Psoas muscle (tissue), 8 donors: ENCODE results near the gene SNRNP40. TPM values are rescaled to one million over a fixed set of nuclear protein-coding genes. Genes with fewer than 3 reads are reported as not detected.
"Not testable (repeated sequence)": the region's sequence is repeated elsewhere in the genome, so short reads cannot be mapped to it uniquely, and the experiment has no call there.

Experiments
- ATAC-seq, 4 donors: fragments of 200-7000 bp; cut with Tn5 transposase; one replicate each; pipeline ENCODE4 v1.9.1; 2020; ENCODE audit warnings: moderate library complexity in 3 of 4, mild to moderate bottlenecking in 2 of 4
- DNase-seq, 2 donors: peaks; one replicate each; pipeline ENCODE4 v3.0.0-alpha.2; 2020
- H3K27ac ChIP-seq: fragments of 200-600 bp; one replicate; pipeline ENCODE4 v1.8.0; 2022
- H3K27me3 ChIP-seq, 3 donors: fragments of 200-600 bp in 1 of 3; one replicate each; pipeline versions ENCODE4 v1.6.1 to v1.8.0; 2013 to 2022; ENCODE audit warnings: low read length in 2 of 3, mild to moderate bottlenecking in 2 of 3, moderate library complexity in 1 of 3; ENCODE audit not compliant: insufficient read depth in 3 of 3
- H3K36me3 ChIP-seq, 2 donors: fragments of 200-600 bp in 1 of 2; one replicate each; pipeline versions ENCODE4 v1.6.1 to v1.8.0; 2013 to 2022; ENCODE audit warnings: low read depth in 1 of 2, mild to moderate bottlenecking in 1 of 2, moderate library complexity in 1 of 2; ENCODE audit not compliant: insufficient read depth in 1 of 2
- H3K4me1 ChIP-seq: fragments of 200-600 bp; one replicate; pipeline ENCODE4 v1.8.0; 2022
- H3K4me3 ChIP-seq: fragments of 200-600 bp; one replicate; pipeline ENCODE4 v1.8.0; 2022; ENCODE audit warnings: mild to moderate bottlenecking
- H3K9me3 ChIP-seq: fragments of 200-600 bp; one replicate; pipeline ENCODE4 v1.8.0; 2022
- WGBS, 3 donors: extraction: QIAGEN DNeasy Blood & Tissue Kit; methylation state at CpG; one replicate each; pipeline versions ENCODE4 v1.1.6 to v1.1.7; 2013; 5-methylcytosine and 5-hydroxymethylcytosine counted together
- intact Hi-C, 2 donors: fragments of 100-400 bp; cut with DNase I; formaldehyde crosslinking; loops; one replicate each; pipeline versions ENCODE4 v1.11.0 to v1.14.2; 2022
- polyA plus RNA-seq, 3 donors: library from polyadenylated mRNA; stranded (reverse); fragments of 200-250 nt; gene quantifications; one replicate each; pipeline ENCODE4 v1.2.3, GENCODE V29; 2013
- total RNA-seq, 4 donors: library from RNA; stranded (reverse); fragmentation: NEBNext Ultra II Directional in 2 of 4; extraction: Animal tissue kit (Norgen Biotek cat#: 25700) in 2 of 4; gene quantifications; one replicate each; pipeline versions ENCODE4 v1.2.1 to v1.2.4, GENCODE V29; 2021 to 2023
- TF ChIP-seq, protein P1 (sequence below): fragments of 200-600 bp; IDR thresholded peaks from one replicate; pipeline ENCODE4 v1.8.0; 2022; ENCODE audit warnings: antibody characterized with exemption
- donor health status: healthy with polysubstance abuse.
- donor health status: DM: no; HTN: no; CAD: no; lungs with moderate emphysema.
- donor health status: Bipolar disorder and iron deficiency.
- donor health status: healthy.
- donor health status: DM: yes; HTN: yes; CAD: no.
- donor health status: DM: no; HTN: no; CAD: no.
- donor health status: DM: no; HTN: no; CAD: no.
- donor health status: DM: yes; HTN: yes; CAD: no.

The SNRNP40 gene
- total and polyA plus RNA-seq, 7 donors: 13.5 to 22.7 (median 19.4) TPM

DNA sequence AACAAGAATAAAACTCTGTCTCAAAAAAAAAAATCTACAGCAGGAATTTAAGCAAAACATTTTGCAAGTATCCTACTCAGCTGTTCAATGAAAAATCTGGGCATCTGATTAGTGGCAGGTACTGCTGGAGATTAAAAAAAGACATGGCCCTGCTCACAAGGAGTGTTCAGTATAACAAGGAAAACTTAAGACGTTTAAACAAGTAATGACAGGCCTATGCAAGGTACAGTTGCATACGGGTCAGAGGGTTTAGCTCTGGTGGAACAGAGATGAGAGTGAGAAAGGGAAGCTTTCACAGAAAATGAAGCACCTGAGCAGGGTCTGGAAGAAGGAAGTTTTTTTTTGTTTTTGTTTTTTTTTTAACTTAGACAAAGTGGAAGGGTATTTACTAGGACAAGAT lies 23.0 kb downstream of the SNRNP40 start:
- DNase-seq (no peak), ATAC-seq (no peak)
- 72 to 85% (median 72%) methylated on average over 2 of the region's 2 CpGs for WGBS, 3 donors
- H3K36me3 ChIP-seq: peaks cover 17 to 92% of the 10 kb centered on the region in 2 donors
- no peak overlapping the region for H3K27ac ChIP-seq
- no peaks in the 10 kb centered on the region for H3K9me3 ChIP-seq
- H3K4me1 ChIP-seq: no peaks in the 10 kb centered on the region
- H3K27me3 ChIP-seq: no peaks in the 10 kb centered on the region
- TF ChIP-seq, protein P1, sequence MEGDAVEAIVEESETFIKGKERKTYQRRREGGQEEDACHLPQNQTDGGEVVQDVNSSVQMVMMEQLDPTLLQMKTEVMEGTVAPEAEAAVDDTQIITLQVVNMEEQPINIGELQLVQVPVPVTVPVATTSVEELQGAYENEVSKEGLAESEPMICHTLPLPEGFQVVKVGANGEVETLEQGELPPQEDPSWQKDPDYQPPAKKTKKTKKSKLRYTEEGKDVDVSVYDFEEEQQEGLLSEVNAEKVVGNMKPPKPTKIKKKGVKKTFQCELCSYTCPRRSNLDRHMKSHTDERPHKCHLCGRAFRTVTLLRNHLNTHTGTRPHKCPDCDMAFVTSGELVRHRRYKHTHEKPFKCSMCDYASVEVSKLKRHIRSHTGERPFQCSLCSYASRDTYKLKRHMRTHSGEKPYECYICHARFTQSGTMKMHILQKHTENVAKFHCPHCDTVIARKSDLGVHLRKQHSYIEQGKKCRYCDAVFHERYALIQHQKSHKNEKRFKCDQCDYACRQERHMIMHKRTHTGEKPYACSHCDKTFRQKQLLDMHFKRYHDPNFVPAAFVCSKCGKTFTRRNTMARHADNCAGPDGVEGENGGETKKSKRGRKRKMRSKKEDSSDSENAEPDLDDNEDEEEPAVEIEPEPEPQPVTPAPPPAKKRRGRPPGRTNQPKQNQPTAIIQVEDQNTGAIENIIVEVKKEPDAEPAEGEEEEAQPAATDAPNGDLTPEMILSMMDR: no peak
- no peak overlapping the region for H3K4me3 ChIP-seq
- intact Hi-C loops: no loop called here

DNA sequence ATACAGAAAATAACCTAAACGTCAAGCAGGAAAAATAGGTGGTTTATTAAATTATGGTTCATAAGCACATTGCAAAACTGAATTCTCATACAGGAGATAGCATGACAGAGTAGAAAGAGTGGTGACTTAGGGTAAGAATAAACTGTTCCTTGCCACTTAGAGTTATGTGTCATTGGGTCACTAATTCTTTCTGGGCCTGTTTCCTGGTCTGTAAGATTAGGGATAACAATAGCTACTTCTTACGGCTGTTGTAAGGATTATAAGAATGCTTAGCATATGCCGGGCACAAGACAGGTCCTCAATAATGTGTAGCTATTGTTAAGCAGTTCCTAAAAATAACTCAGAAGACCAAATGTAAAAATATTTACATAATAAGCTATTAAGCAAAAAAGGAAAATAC lies 24.2 kb downstream of the SNRNP40 start:
- no peaks in the 10 kb centered on the region for H3K9me3 ChIP-seq
- no peak overlapping the region for H3K4me3 ChIP-seq
- WGBS, 3 donors: 42 to 54% (median 52%) methylated on average over 3 of the region's 3 CpGs
- H3K36me3 ChIP-seq: peaks cover 17 to 92% of the 10 kb centered on the region in 2 donors
- H3K27me3 ChIP-seq: no peaks in the 10 kb centered on the region
- TF ChIP-seq, protein P1: no peak
- peak in 2 of 4 donors; percentile 59 to 73 for ATAC-seq
- no peak for DNase-seq
- intact Hi-C loops: no loop called here
- no peak overlapping the region for H3K27ac ChIP-seq
- H3K4me1 ChIP-seq: no peaks in the 10 kb centered on the region

DNA sequence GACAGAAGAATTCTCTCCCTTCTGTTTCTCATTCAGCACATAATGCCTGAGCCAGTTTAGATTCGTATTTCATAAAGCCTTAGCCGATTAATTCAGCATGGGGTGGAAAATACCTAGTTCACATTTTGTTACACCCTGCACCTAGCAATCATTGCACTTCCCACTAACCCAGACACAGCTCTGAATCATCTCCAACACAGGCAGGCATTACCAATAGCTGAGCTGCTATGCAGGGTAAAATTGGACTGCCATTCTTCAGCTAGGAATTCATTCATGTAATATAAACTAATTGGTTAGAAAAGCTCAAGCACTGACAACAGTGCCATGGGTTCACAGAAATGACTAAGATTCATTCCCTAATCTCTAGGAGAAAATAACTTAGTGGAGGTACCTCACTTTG lies 30.0 kb downstream of the SNRNP40 start:
- H3K27me3 ChIP-seq: no peaks in the 10 kb centered on the region
- peak; percentile 58 to 74 (median 67) for ATAC-seq
- TF ChIP-seq, protein P1: no peak
- 32 to 53% (median 42%) methylated on average over 2 of the region's 2 CpGs for WGBS, 3 donors
- no peaks in the 10 kb centered on the region for H3K9me3 ChIP-seq
- peak overlapping the region; percentile 68 for H3K27ac ChIP-seq
- intact Hi-C loops: loop anchor here in 1 of 2 donors (1.0 kb wide), 1 partner anchor 14 kb away; no protein-coding TSS in a partner anchor
- no peak for DNase-seq
- peaks cover 23% of the 10 kb centered on the region for H3K4me1 ChIP-seq
- H3K4me3 ChIP-seq: no peak overlapping the region
- H3K36me3 ChIP-seq: peaks cover 17 to 69% of the 10 kb centered on the region in 2 donors

DNA sequence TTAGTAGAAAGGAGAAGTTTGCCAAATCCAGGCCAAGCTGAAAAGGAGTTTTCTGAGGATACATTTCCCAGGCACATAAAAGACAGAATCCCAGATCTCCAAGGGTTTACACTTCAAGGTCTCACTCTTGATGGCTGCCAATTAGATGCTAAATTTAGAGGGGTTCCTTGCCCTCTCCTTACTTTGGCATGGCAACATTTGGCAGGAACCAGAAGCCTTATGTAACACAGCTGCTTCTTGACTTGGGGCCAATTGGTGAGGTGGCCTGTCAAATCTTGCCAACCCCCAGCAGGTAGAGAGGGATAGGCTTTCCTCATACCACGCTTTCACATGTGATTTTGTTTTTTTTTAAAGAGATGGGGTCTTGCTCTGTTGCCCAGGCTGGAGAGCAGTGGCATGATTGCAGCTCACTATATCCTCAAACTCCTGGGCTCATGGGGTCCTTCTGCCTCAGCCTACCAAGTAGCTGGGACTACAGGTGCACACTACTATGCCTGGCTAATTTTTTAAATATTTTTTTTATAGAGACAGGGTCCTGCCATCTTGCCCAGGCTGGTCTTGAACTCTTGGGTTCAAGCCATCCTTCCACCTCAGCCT lies 31.7 kb downstream of the SNRNP40 start:
- Histone ChIP-seq H3K4me3 (no peak overlapping the region), H3K36me3 (peaks cover 13 to 69% of the 10 kb centered on the region in 2 donors), H3K27ac (peak overlapping the region; percentile 68), H3K27me3 (no peaks in the 10 kb centered on the region), H3K4me1 (peaks cover 27% of the 10 kb centered on the region), H3K9me3 (no peaks in the 10 kb centered on the region)
- TF ChIP-seq, protein P1: no peak
- DNase-seq (no peak), ATAC-seq (peak; percentile 49 to 82 (median 73))
- WGBS, 3 donors: 32 to 48% (median 34%) methylated on average over 1 of the region's 1 CpG
- intact Hi-C loops: no loop called here

DNA sequence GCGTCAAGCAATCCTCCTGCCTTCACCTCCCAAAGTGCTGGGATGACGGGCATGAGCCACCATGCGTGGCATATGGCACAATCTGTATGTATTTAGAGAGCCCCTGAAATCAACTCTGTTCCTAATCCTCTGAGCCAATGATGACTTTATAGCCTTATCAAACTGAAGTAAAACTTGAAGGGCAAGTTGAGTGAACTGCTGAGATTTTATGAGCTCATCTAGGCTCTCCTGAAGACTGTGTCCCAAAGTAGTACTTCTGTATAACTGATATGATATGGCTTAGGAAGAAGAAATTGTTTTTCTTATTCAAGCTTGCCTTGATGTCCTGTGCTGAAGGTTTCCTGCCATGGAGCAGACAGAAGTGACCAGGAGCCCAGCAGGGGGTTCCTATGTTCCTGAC lies 33.2 kb downstream of the SNRNP40 start:
- no peak overlapping the region for H3K27ac ChIP-seq
- H3K27me3 ChIP-seq: no peaks in the 10 kb centered on the region
- peaks cover 37% of the 10 kb centered on the region for H3K4me1 ChIP-seq
- no peak overlapping the region for H3K4me3 ChIP-seq
- DNase-seq: no peak
- H3K9me3 ChIP-seq: no peaks in the 10 kb centered on the region
- TF ChIP-seq, protein P1: no peak
- H3K36me3 ChIP-seq: peaks cover 10 to 69% of the 10 kb centered on the region in 2 donors
- 93 to 100% (median 97%) methylated on average over 3 of the region's 3 CpGs for WGBS, 3 donors
- ATAC-seq: no peak
- intact Hi-C loops: no loop called here

DNA sequence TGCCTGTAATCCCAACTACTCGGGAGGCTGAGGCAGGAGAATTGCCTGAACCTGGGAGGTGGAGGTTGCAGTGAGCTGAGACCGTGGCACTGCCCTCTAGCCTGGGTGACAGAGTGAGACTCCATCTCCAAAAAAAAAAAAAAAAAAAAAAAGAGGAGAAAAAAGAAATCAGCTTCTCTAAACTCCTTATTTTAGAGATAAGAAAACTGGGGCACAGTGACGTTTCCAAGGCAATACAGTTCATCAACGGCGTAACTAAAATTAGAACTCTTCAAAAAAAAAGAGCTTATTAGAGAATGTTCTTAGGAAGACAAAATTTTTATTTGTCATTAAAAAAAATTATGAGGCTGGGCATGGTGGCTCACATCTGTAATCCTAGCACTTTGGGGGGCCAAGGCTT lies 34.2 kb downstream of the SNRNP40 start:
- DNase-seq, H3K27me3 ChIP-seq, intact Hi-C loops, H3K4me3 ChIP-seq, H3K9me3 ChIP-seq, ATAC-seq: not testable (repeated sequence)
- peak overlapping the region; percentile 46 for H3K27ac ChIP-seq
- peaks cover 47% of the 10 kb centered on the region for H3K4me1 ChIP-seq
- peaks cover 12 to 67% of the 10 kb centered on the region in 2 donors for H3K36me3 ChIP-seq
- 85 to 94% (median 88%) methylated on average over 4 to 5 of the region's 5 CpGs for WGBS, 3 donors
